ENCODE measurements around the gene ZNF724. TPM values are rescaled to one million over a fixed set of nuclear protein-coding genes. Genes with fewer than 3 reads are reported as not detected.
A peak's percentile ranks its signal among the peaks of the same experiment; 100 is the strongest.
"Not testable (repeated sequence)": the region's sequence is repeated elsewhere in the genome, so short reads cannot be mapped to it uniquely, and the experiment has no call there.

The ZNF724 gene
- total RNA-seq, 2 donors from 2014 or later, result 49.8 to 62.1 TPM

GRCh38 chr19:23254141-23254910 is 4.1 kb upstream of the ZNF724 start:
- WGBS, 2 experiments (ENCODE audit: insufficient coverage in 1 of 2, insufficient read length in 1 of 2), result 76 to 82% methylated on average over 4 to 5 of the region's 5 CpGs
- no peaks in the 10 kb centered on the region for H3K9me3 Mint-ChIP-seq
- peak overlapping the region; percentile 51 for H3K27ac ChIP-seq (ENCODE audit: low read depth, low read length)
- H3K27me3 ChIP-seq (ENCODE audit: control insufficient read depth, insufficient read depth, low read length, poor library complexity, severe bottlenecking), result no peaks in the 10 kb centered on the region
- no peaks in the 10 kb centered on the region for H3K27me3 Mint-ChIP-seq (ENCODE audit: insufficient read depth)
- peak; percentile 53 for DNase-seq
- no peak overlapping the region for H3K9ac ChIP-seq (ENCODE audit: extremely low read depth, low read length, poor library complexity, severe bottlenecking)
- H3K4me3 ChIP-seq (ENCODE audit: low read length), result no peak overlapping the region
- H3K27ac Mint-ChIP-seq, result peak overlapping the region; percentile 29
- no peaks in the 10 kb centered on the region for H3K9me3 ChIP-seq (ENCODE audit: control insufficient read depth, low read length)
- H3K36me3 Mint-ChIP-seq (ENCODE audit: low read depth), result peaks cover 10% of the 10 kb centered on the region
- H3K4me1 ChIP-seq (ENCODE audit: control insufficient read depth, insufficient read depth, low read length), result no peaks in the 10 kb centered on the region
- TF ChIP-seq CTCF (conservative IDR thresholded peaks at IDR 0.05), result no peak
- H3K36me3 ChIP-seq (ENCODE audit: control insufficient read depth, insufficient read depth, low read length), result peaks cover 10% of the 10 kb centered on the region
- H3K4me1 Mint-ChIP-seq, result peaks cover 10% of the 10 kb centered on the region
- H3K4me3 Mint-ChIP-seq, result no peak overlapping the region

GRCh38 chr19:23253256-23253655 is 3.1 kb upstream of the ZNF724 start:
- not testable (repeated sequence) for H3K4me3 ChIP-seq (ENCODE audit: low read length); DNase-seq; H3K9ac ChIP-seq (ENCODE audit: extremely low read depth, low read length, poor library complexity, severe bottlenecking); H3K4me1 ChIP-seq (ENCODE audit: control insufficient read depth, insufficient read depth, low read length); H3K9me3 ChIP-seq (ENCODE audit: control insufficient read depth, low read length); H3K27me3 ChIP-seq (ENCODE audit: control insufficient read depth, insufficient read depth, low read length, poor library complexity, severe bottlenecking); H3K27ac Mint-ChIP-seq; H3K9me3 Mint-ChIP-seq; H3K36me3 ChIP-seq (ENCODE audit: control insufficient read depth, insufficient read depth, low read length); H3K4me3 Mint-ChIP-seq; H3K27ac ChIP-seq (ENCODE audit: low read depth, low read length); H3K36me3 Mint-ChIP-seq (ENCODE audit: low read depth); H3K27me3 Mint-ChIP-seq (ENCODE audit: insufficient read depth)
- peaks cover 10% of the 10 kb centered on the region for H3K4me1 Mint-ChIP-seq
- 91 to 98% methylated on average over 3 of the region's 3 CpGs for WGBS, 2 experiments (ENCODE audit: insufficient coverage in 1 of 2, insufficient read length in 1 of 2)

- Mint-ChIP-seq H3K9me3 (peaks cover 63% of the 10 kb centered on the region), H3K4me3 (no peak overlapping the region)
Observed at GRCh38 chr19:23241419-23241818, 8.8 kb downstream of the ZNF724 start.

More at GRCh38 chr19:23241419-23241818, 8.8 kb downstream of the ZNF724 start:
- 89 to 92% methylated on average over 1 of the region's 1 CpG for WGBS, 2 experiments (ENCODE audit: insufficient coverage in 1 of 2, insufficient read length in 1 of 2)
- peak overlapping the region; percentile 7 for H3K4me3 ChIP-seq (ENCODE audit: low read length)
- H3K9ac ChIP-seq (ENCODE audit: extremely low read depth, low read length, poor library complexity, severe bottlenecking), result no peak overlapping the region
- peaks cover 95% of the 10 kb centered on the region for H3K9me3 ChIP-seq (ENCODE audit: control insufficient read depth, low read length)
- H3K27ac ChIP-seq (ENCODE audit: low read depth, low read length), result no peak overlapping the region
- peaks cover 2% of the 10 kb centered on the region for H3K27me3 Mint-ChIP-seq (ENCODE audit: insufficient read depth)
- H3K36me3 ChIP-seq (ENCODE audit: control insufficient read depth, insufficient read depth, low read length), result peaks cover 95% of the 10 kb centered on the region
- no peak overlapping the region for H3K27ac Mint-ChIP-seq
- peaks cover under 1% of the 10 kb centered on the region for H3K4me1 Mint-ChIP-seq
- no peak for TF ChIP-seq CTCF (conservative IDR thresholded peaks at IDR 0.05)
- no peaks in the 10 kb centered on the region for H3K27me3 ChIP-seq (ENCODE audit: control insufficient read depth, insufficient read depth, low read length, poor library complexity, severe bottlenecking)
- no peak for DNase-seq
- H3K36me3 Mint-ChIP-seq (ENCODE audit: low read depth), result peaks cover 88% of the 10 kb centered on the region
- no peaks in the 10 kb centered on the region for H3K4me1 ChIP-seq (ENCODE audit: control insufficient read depth, insufficient read depth, low read length)
